ENCODE measurements around the gene NCAM2.

NCAM2 gene

DNA sequence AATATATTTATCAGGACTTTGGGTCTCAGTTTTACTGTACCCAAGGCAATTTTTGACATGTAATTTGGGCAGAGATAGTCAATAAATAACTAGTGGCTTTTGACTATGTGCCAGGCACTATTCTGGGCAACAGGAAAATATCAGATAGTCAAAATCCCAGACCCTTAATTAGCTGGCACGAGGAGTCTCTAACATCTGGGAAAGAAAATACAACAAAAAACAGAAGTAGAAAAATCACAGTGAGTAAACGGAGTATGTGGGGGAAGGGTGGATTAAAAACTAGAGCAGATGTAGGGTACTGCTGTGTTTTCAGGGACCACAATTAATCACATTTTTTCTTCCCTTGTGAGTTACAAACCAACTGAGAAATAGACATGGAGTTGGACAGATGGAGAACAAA is 217.8 kb downstream of the NCAM2 start:
- TF ChIP-seq, protein P1, sequence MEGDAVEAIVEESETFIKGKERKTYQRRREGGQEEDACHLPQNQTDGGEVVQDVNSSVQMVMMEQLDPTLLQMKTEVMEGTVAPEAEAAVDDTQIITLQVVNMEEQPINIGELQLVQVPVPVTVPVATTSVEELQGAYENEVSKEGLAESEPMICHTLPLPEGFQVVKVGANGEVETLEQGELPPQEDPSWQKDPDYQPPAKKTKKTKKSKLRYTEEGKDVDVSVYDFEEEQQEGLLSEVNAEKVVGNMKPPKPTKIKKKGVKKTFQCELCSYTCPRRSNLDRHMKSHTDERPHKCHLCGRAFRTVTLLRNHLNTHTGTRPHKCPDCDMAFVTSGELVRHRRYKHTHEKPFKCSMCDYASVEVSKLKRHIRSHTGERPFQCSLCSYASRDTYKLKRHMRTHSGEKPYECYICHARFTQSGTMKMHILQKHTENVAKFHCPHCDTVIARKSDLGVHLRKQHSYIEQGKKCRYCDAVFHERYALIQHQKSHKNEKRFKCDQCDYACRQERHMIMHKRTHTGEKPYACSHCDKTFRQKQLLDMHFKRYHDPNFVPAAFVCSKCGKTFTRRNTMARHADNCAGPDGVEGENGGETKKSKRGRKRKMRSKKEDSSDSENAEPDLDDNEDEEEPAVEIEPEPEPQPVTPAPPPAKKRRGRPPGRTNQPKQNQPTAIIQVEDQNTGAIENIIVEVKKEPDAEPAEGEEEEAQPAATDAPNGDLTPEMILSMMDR (conservative IDR thresholded peaks at IDR 0.05), result no peak
- H3K27ac ChIP-seq, result no peak overlapping the region

DNA sequence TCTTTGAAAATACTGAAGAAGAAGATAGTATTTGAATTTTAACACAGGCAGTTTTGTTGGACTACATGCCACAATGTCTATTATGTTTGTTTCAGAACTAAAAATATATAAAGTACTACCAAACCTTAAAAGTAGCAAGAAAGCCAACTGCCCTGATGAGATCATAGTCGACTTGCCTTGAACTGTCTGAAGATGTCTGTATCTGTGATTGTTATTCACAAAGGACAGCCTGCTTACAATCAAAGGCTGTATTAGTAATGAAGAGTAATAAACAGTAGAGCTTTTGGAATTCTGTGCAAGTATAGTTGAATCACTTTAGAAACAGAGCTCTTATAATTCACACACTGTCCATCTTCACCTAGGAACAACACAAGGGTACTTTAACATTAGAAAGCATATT is 228.3 kb downstream of the NCAM2 start:
- TF ChIP-seq, protein P1 (conservative IDR thresholded peaks at IDR 0.05), result no peak
- no peak overlapping the region for H3K27ac ChIP-seq

DNA sequence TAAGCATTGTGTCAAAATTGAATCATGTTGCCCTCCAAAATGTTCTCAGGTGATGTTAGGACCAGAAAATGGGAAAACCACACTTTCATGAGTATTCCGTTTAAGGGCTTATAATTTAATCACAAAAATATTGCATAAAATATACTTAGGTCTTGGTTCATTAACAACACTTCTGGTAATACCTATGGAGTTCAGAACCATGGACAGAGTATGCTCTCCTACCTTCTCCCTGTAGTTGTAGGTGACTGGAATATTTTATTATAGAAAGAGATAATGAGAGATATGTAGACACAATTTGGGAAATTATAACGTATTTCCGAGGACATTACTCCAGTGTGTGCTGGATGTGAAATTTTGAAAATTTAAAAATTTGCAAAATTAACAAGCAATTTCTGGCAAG is 232.5 kb downstream of the NCAM2 start:
- TF ChIP-seq, protein P1 (conservative IDR thresholded peaks at IDR 0.05), result no peak
- H3K27ac ChIP-seq, result no peak overlapping the region

DNA sequence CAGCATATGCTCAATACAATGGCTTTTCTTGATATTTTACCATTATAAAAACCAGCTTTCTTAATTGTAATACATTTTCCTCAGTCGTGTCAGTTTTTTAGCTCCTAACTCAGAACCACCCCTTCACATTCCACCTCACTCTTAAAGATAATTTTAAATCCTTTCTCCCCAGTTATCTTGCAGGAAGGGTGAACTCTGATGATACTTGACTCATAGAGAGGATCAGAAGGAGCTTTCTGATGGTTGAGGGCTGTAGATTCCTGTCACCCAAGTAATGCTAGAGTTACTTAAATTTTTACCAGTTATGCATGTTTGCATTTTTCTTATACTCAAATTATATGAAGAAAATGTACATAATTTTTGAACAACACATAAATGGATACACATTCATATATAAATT is 233.7 kb downstream of the NCAM2 start:
- TF ChIP-seq, protein P1 (conservative IDR thresholded peaks at IDR 0.05), result no peak
- no peak overlapping the region for H3K27ac ChIP-seq

DNA sequence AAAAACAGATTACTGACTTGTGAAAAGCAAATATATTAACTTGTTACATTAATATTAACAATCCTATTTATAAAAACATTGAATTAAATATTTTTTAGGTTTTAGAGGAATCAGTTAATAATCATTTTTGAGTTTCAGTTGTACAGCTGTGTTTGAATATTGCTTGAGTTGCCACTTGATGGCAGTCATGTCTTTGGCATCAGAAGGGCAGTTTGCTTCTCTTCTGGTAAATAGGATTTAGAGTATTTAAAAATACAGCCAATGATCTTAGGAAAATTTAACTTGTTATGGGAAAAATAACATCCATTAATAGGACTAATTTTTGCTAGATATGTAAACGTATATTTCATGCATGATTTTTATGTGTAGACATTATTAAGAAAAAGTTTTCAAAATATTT is 234.1 kb downstream of the NCAM2 start:
- no peak overlapping the region; the same call in 1 of the 2 replicates for H3K27ac ChIP-seq
- TF ChIP-seq, protein P1 (conservative IDR thresholded peaks at IDR 0.05), result peak; percentile 95

DNA sequence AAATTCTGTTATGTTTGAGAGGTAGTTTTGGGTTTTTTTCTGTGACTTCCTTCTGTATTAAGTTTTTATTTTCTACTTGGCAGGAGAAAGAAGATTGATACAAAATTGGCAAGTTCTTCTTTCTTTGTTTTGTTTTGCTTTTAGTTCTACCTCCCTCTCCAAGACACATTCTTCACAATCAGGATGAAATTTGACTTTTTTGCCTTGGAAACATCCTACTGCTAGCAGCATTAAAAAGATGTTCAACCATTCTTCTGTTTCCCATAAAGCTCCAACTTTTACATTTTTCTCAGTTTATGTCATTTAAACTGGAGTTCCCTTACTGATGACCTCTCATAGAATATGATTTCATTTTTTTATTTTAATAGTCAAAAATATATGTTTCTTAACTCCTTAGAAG is 234.8 kb downstream of the NCAM2 start:
- H3K27ac ChIP-seq, result no peak overlapping the region; the same call in 1 of the 2 replicates
- TF ChIP-seq, protein P1 (conservative IDR thresholded peaks at IDR 0.05), result no peak

DNA sequence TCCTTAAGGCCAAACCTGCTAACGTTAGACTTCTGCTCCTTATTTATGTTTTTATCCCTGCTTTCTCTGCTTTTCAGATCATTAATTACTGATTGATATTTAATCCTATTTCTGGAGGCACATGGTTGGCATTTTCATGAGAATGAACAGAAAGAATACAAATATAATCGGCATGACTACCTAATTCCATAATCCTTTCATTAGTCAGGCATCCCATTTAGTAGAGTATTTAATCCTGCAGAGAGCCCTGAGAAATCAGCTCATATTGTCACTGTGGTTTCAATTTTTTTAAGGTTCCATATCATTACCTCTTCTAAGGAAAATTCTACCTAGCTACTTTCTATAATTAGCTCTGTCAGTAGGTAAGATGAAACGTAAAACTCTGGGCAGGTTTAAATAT is 238.8 kb downstream of the NCAM2 start:
- TF ChIP-seq, protein P1 (conservative IDR thresholded peaks at IDR 0.05), result no peak
- H3K27ac ChIP-seq, result no peak overlapping the region
